ENCODE measurements around the gene EPHB3. TPM values are rescaled to one million over a fixed set of nuclear protein-coding genes. Genes with fewer than 3 reads are reported as not detected.

EPHB3 gene
- polyA plus RNA-seq (2011; rRNA removed) (1.9 TPM in 2 replicates), polyA minus RNA-seq (2011; rRNA and poly(A)+ RNA removed) (5.9 and 6.5 TPM in 2 replicates)

DNA sequence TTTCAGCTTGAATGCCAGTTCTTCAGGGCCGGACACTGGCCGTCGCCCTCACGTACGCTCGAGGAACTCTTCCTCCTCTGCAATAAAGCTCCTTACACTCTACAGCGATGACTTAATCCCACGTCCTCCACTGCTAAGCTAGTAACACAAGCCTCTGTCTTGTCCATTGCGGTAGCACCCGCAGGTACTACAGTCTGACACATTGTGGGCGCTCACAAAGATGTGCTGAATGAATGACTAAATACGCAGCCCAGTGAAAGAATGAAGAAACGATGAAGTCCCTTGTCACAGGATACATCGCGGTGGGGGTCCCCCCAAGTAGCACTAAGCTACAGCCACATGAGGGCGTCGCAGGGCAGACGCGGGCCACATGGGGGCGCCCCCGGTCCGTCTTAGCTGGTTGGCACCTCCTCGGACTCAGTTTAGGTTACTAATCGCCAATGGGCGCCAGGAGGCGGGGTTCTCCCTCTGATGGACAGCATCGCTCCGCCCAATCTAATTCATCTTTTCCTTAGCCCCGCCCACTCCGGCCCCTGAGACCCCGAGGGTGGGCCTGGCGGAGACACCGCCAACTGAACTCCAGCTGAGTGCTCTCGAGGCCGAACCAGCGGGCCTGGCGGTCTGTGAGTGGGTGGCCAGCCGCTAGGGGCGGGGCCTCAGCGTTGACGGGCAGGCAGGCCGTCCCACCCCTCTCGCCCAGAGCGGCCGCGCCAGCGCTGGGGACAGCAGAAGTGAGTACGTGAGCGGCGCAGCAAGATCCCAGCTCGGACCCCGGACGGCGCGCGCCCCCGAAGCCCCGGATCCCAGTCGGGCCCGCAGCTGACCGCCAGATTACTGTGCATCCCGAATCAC lies at the start of gene EPHB3:
EPHB3 (plus strand) TSS at position 725 of the 852 bp plus-strand sequence. CDS start 451 bp downstream, outside the sequence.
- ChIA-PET POLR2A (interaction anchor here (0.6 to 2.1 kb wide), 24 partner anchors 9 to 613 kb away, joined by 3 to 36 read pairs (median 5); partner anchors contain the start of gene MAGEF1), CTCF (interaction anchor here (0.6 to 2.3 kb wide), 53 partner anchors 8 to 617 kb away, joined by 3 to 35 read pairs (median 4); partner anchors contain the start of gene THPO)
- TF ChIP-seq, protein P1, sequence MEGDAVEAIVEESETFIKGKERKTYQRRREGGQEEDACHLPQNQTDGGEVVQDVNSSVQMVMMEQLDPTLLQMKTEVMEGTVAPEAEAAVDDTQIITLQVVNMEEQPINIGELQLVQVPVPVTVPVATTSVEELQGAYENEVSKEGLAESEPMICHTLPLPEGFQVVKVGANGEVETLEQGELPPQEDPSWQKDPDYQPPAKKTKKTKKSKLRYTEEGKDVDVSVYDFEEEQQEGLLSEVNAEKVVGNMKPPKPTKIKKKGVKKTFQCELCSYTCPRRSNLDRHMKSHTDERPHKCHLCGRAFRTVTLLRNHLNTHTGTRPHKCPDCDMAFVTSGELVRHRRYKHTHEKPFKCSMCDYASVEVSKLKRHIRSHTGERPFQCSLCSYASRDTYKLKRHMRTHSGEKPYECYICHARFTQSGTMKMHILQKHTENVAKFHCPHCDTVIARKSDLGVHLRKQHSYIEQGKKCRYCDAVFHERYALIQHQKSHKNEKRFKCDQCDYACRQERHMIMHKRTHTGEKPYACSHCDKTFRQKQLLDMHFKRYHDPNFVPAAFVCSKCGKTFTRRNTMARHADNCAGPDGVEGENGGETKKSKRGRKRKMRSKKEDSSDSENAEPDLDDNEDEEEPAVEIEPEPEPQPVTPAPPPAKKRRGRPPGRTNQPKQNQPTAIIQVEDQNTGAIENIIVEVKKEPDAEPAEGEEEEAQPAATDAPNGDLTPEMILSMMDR (IDR thresholded peaks at IDR 0.05; ENCODE audit: low read depth, low read length): peak; percentile 100
- Histone ChIP-seq H3K9me3 (ENCODE audit: control insufficient read depth, insufficient read depth, low read length) (no peaks in the 10 kb centered on the region; the same call in 1 of the 2 replicates), H3K4me3 (ENCODE audit: low read depth, low read length) (peak within 1 kb of the TSS; percentile 67), H3K27me3 (ENCODE audit: control insufficient read depth, insufficient read depth, low read length) (peaks cover 32% of the 10 kb centered on the region), H3K27ac (ENCODE audit: low read depth, low read length) (no peak within 1 kb of the TSS)
- peak; percentile 99 for DNase-seq (ENCODE audit: low read depth, low spot score)

DNA sequence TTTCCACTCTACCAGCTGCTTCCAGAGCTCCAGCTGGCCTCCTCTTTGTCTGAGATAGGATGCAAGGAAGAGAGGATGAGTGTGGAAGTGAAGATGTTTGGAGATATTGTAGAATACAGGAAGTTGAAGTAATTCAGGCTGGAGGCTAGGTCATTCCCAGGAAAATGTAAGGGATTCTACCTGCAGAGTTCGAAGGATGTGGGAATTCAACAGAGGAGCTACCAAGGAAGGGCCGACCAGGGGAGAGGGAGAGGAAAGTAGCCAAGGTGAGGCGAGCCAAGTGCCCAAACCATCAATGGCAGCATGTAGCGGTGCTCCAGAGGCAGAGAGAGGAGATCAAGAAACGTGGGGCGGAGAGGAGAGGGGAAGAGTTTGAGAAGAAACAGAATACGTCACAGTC lies 49.0 kb upstream of the EPHB3 start:
- TF ChIP-seq, protein P1 (IDR thresholded peaks at IDR 0.05; ENCODE audit: low read depth, low read length): no peak
- ChIA-PET POLR2A (no interaction called here), CTCF (interaction anchor here (1.2 to 7.7 kb wide), 13 partner anchors 13 to 291 kb away, joined by 3 to 278 read pairs (median 7); no protein-coding TSS in a partner anchor)
- Histone ChIP-seq H3K27me3 (ENCODE audit: control insufficient read depth, insufficient read depth, low read length) (peaks cover 77% of the 10 kb centered on the region), H3K9me3 (ENCODE audit: control insufficient read depth, insufficient read depth, low read length) (no peaks in the 10 kb centered on the region), H3K27ac (ENCODE audit: low read depth, low read length) (no peak overlapping the region), H3K4me3 (ENCODE audit: low read depth, low read length) (no peak overlapping the region)
- DNase-seq (ENCODE audit: low read depth, low spot score): no peak

DNA sequence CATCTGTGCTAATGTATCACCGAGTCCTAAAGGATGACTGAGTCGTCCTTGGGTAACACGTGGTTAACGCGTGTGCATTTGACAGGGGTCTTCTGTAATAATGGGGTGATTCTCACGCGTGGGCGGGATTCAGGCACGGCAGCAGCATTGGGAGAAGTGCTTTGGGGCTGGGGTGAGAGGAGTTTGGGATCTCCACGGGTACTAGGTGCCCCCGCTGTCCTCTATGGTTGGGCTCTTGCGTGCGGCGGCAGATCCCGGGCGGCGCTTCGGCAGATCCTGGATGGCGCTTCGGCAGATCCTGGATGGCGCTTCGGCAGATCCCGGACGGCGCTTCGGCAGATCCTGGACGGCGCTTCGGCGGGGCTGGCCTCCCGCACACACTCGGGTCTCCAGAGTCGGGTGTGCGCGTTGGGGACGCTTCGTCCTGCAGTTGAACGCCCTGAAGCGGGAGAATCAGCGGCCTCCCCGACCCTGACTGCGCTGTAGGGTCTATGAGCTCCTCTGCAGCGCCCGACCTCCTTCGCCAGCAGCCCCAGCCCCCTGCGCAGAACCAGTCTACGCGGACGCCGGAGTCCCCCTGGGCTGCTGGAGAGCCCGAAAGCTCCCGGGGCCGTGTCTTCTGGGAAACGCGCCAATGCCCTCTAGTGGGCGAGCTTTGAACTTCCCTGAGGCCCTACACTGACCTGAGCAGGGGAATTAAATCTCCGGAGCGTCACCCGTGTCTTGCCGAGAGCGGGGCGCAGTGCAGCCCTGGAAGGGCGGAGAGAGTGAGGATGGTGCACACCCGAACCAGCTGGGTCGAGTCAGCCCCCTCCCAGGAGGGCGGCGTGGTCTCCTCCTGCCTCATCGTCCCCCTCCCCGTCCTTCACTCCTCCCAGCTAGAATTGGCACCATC lies 48.1 kb upstream of the EPHB3 start:
- Histone ChIP-seq H3K27ac (ENCODE audit: low read depth, low read length) (no peak overlapping the region), H3K9me3 (ENCODE audit: control insufficient read depth, insufficient read depth, low read length) (no peaks in the 10 kb centered on the region), H3K27me3 (ENCODE audit: control insufficient read depth, insufficient read depth, low read length) (peaks cover 72% of the 10 kb centered on the region), H3K4me3 (ENCODE audit: low read depth, low read length) (peak overlapping the region; percentile 46)
- peak; percentile 42 for DNase-seq (ENCODE audit: low read depth, low spot score)
- TF ChIP-seq, protein P1 (IDR thresholded peaks at IDR 0.05; ENCODE audit: low read depth, low read length): peak; percentile 85
- ChIA-PET POLR2A (interaction anchor here (0.5 to 1.0 kb wide), 2 partner anchors 142 to 339 kb away, joined by 3 read pairs; no protein-coding TSS in a partner anchor), CTCF (interaction anchor here (0.6 to 7.7 kb wide), 48 partner anchors 9 to 617 kb away, joined by 3 to 278 read pairs (median 4); partner anchors contain the start of gene EPHB3)

DNA sequence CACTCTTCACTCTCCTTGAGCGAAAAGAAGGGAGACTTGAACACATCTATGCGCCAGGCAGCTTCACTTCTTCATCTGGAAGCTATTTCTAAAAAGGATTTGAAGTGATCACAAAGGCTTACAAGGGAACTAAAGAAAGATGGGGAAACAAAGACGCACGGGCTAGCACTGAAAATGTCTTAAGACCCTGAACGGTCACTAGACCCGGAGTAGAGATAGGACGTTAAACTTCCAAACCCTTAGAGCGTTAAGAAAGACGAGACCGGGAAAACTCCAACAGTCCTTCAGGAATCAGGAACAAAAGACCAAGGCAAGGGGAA lies 47.5 kb upstream of the EPHB3 start:
- no peak overlapping the region for H3K27ac ChIP-seq (ENCODE audit: low read depth, low read length)
- H3K9me3 ChIP-seq (ENCODE audit: control insufficient read depth, insufficient read depth, low read length): no peaks in the 10 kb centered on the region
- DNase-seq (ENCODE audit: low read depth, low spot score): no peak
- peaks cover 67% of the 10 kb centered on the region for H3K27me3 ChIP-seq (ENCODE audit: control insufficient read depth, insufficient read depth, low read length)
- CTCF ChIA-PET: interaction anchor here (0.6 to 7.7 kb wide), 36 partner anchors 8 to 618 kb away, joined by 3 to 278 read pairs (median 5); partner anchors contain the start of gene EPHB3
- POLR2A ChIA-PET: interaction anchor here (0.5 to 1.0 kb wide), 2 partner anchors 142 to 340 kb away, joined by 3 read pairs; no protein-coding TSS in a partner anchor
- no peak overlapping the region for H3K4me3 ChIP-seq (ENCODE audit: low read depth, low read length)
- TF ChIP-seq, protein P1 (IDR thresholded peaks at IDR 0.05; ENCODE audit: low read depth, low read length): no peak
